SK-N-SH (cell line): ENCODE measurements around the gene C4orf50.

Experiments
- CTCF ChIP-seq: fragments of 200-600 bp; sonication (generic); IDR thresholded peaks from 2 replicates; pipeline ENCODE4 v1.6.1; 2017; ENCODE audit warnings: antibody characterized with exemption, mild to moderate bottlenecking, moderate library complexity
- ELF1 ChIP-seq: IDR thresholded peaks from 2 replicates; pipeline ENCODE4 v1.4.0; 2012
- EP300 ChIP-seq, 2 experiments: IDR thresholded peaks; 2 replicates each; pipeline versions ENCODE4 v1.4.0 to v1.6.1; 2012; ENCODE audit warnings: borderline replicate concordance in 1 of 2, low read depth in 1 of 2, low read length in 1 of 2
- GABPA ChIP-seq: IDR thresholded peaks from 2 replicates; pipeline ENCODE4 v1.4.0; 2012; ENCODE audit warnings: low read depth, mild to moderate bottlenecking
- MEF2A ChIP-seq: IDR thresholded peaks from 2 replicates; pipeline ENCODE4 v1.4.0; 2012; ENCODE audit warnings: low read depth, borderline replicate concordance
- POLR2AphosphoS5 ChIP-seq: IDR thresholded peaks from 2 replicates; pipeline ENCODE4 v1.6.1; 2012; ENCODE audit warnings: low read depth, low read length
- RAD21 ChIP-seq: IDR thresholded peaks from 2 replicates; pipeline ENCODE4 v1.6.1; 2012; ENCODE audit warnings: mild to moderate bottlenecking, low read length
- SMC3 ChIP-seq: IDR thresholded peaks from 2 replicates; pipeline ENCODE4 v1.6.1; 2012; ENCODE audit warnings: low read depth, low read length, improper control_type of control experiment
- TCF12 ChIP-seq: IDR thresholded peaks from 2 replicates; pipeline ENCODE4 v1.4.0; 2012
- TEAD4 ChIP-seq: IDR thresholded peaks from 2 replicates; pipeline ENCODE4 v1.4.0; 2012; ENCODE audit warnings: mild to moderate bottlenecking, borderline replicate concordance; ENCODE audit not compliant: insufficient read depth
- TF ChIP-seq, protein P1 (sequence below): IDR thresholded peaks from 2 replicates; pipeline ENCODE4 v1.4.0; 2012; ENCODE audit warnings: low read depth

GRCh38 chr4:5971078-5971450 lies 47.2 kb downstream of the C4orf50 start:
- no peak for TF ChIP-seq GABPA
- no peak for TF ChIP-seq SMC3
- TF ChIP-seq MEF2A: no peak
- TF ChIP-seq TCF12: no peak
- TF ChIP-seq TEAD4: no peak
- TF ChIP-seq, protein P1, sequence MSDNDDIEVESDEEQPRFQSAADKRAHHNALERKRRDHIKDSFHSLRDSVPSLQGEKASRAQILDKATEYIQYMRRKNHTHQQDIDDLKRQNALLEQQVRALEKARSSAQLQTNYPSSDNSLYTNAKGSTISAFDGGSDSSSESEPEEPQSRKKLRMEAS: no peak
- TF ChIP-seq CTCF: no peak
- no peak for TF ChIP-seq EP300 (IDR thresholded peaks at IDR 0.05; ENCODE audit: borderline replicate concordance in 1 of 2, low read depth in 1 of 2, low read length in 1 of 2)
- no peak for TF ChIP-seq RAD21
- no peak for TF ChIP-seq POLR2AphosphoS5
- no peak for TF ChIP-seq ELF1
